Calu3 (cell line): ENCODE measurements around the gene MACF1. TPM values are rescaled to one million over a fixed set of nuclear protein-coding genes. Genes with fewer than 3 reads are reported as not detected.

Source experiments
- BruUV-seq: library from RNA; stranded (reverse); fragments of 400-500 nt; replicated peaks from 2 replicates; lab custom pipeline; 2021; lab: Mats Ljungman, UMichigan
- CTCF ChIA-PET: fragments of 300-600 bp; sonication (Branson Sonifier 250); formaldehyde crosslinking; loops from one replicate; lab custom pipeline; 2022; ENCODE audit warnings: antibody characterized with exemption; lab: Charles Lee
- DNase-seq: peaks from one replicate; pipeline ENCODE4 v3.0.0; 2022
- H3K27ac Mint-ChIP-seq: one replicate; pipeline ENCODE4 v1.8.0; 2022; ENCODE audit warnings: mixed read lengths; ENCODE audit not compliant: unreplicated experiment
- H3K27me3 Mint-ChIP-seq: one replicate; pipeline ENCODE4 v1.8.0; 2022; ENCODE audit warnings: mixed read lengths; ENCODE audit not compliant: unreplicated experiment
- H3K36me3 Mint-ChIP-seq: one replicate; pipeline ENCODE4 v1.8.0; 2022; ENCODE audit warnings: mild to moderate bottlenecking, moderate library complexity, mixed read lengths; ENCODE audit not compliant: insufficient read depth, unreplicated experiment
- H3K4me1 Mint-ChIP-seq: one replicate; pipeline ENCODE4 v1.8.0; 2022; ENCODE audit warnings: mild to moderate bottlenecking, low read depth, mixed read lengths; ENCODE audit not compliant: unreplicated experiment
- H3K4me3 Mint-ChIP-seq: one replicate; pipeline ENCODE4 v1.8.0; 2022; ENCODE audit warnings: mild to moderate bottlenecking, low read depth, moderate library complexity, mixed read lengths; ENCODE audit not compliant: unreplicated experiment
- H3K9me3 Mint-ChIP-seq: one replicate; pipeline ENCODE4 v1.8.0; 2022; ENCODE audit warnings: low read depth, mixed read lengths; ENCODE audit not compliant: unreplicated experiment
- intact Hi-C: fragments of 100-400 bp; cut with micrococcal nuclease; formaldehyde crosslinking; loops from one replicate; pipeline ENCODE4 v1.10.0; 2022; ENCODE audit not compliant: unreplicated experiment
- total RNA-seq: library from RNA; stranded (reverse); gene quantifications from 2 replicates; pipeline ENCODE4 v1.2.3, GENCODE V29; 2022
- TF ChIP-seq, protein P1 (sequence below): fragments of 200-600 bp; IDR thresholded peaks from one replicate; pipeline ENCODE4 v1.8.0; 2022; ENCODE audit warnings: antibody characterized with exemption; ENCODE audit not compliant: unreplicated experiment

MACF1 gene
- total RNA-seq, 1 experiment from 2014 or later, result 705 TPM

DNA sequence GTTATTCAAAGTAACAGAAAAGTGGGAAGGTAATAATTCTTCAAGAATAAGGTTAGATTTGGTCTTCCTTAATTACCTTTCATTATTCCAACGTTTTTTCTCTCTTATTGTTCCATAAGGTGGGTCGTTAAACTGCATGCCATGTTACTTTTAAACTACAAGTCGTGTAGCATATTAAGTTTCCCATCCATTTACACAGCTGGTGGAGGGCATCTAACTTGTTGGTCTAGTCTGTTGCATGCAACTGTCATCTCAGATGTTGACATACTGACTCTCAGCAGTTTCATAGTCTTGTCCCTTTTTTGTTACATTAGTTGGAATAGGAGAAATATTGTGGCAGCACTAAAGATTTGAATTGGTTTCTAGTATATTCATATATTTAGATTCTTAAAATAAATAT is 232.3 kb downstream of the MACF1 start:
- no peak for DNase-seq
- TF ChIP-seq, protein P1, sequence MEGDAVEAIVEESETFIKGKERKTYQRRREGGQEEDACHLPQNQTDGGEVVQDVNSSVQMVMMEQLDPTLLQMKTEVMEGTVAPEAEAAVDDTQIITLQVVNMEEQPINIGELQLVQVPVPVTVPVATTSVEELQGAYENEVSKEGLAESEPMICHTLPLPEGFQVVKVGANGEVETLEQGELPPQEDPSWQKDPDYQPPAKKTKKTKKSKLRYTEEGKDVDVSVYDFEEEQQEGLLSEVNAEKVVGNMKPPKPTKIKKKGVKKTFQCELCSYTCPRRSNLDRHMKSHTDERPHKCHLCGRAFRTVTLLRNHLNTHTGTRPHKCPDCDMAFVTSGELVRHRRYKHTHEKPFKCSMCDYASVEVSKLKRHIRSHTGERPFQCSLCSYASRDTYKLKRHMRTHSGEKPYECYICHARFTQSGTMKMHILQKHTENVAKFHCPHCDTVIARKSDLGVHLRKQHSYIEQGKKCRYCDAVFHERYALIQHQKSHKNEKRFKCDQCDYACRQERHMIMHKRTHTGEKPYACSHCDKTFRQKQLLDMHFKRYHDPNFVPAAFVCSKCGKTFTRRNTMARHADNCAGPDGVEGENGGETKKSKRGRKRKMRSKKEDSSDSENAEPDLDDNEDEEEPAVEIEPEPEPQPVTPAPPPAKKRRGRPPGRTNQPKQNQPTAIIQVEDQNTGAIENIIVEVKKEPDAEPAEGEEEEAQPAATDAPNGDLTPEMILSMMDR, result no peak
- Mint-ChIP-seq H3K9me3 (no peaks in the 10 kb centered on the region), H3K36me3 (peaks cover 96% of the 10 kb centered on the region), H3K4me3 (no peak overlapping the region), H3K27ac (peak overlapping the region; percentile 76), H3K27me3 (no peaks in the 10 kb centered on the region), H3K4me1 (peaks cover 33% of the 10 kb centered on the region)
- intact Hi-C loops, result no loop called here
- no TSS peak for BruUV-seq
- CTCF ChIA-PET, result interaction anchor here (0.7 kb wide), 1 partner anchor 58 kb away, joined by 3 read pairs; no protein-coding TSS in a partner anchor

DNA sequence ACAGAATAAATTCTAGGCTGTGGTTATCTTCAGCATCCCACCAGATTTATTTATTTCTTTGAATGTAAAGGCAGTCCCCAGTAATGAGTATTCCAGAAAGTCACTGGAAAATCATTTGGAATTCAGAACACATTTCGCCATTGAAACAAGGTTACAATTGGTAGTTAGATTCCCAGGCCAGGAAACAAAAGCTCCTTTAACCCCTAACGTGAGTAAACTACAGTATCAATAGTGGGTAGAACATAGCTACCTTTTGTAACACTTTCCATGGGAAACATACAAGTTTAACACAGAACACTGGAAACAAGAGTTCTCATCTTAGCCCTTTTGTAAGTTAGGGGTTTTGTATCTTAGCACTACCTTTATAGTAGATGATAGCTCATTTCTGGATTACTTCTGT is 233.5 kb downstream of the MACF1 start:
- no peak for DNase-seq
- TF ChIP-seq, protein P1, result no peak
- peak overlapping the region; percentile 67 for H3K27ac Mint-ChIP-seq
- intact Hi-C loops, result no loop called here
- no peaks in the 10 kb centered on the region for H3K27me3 Mint-ChIP-seq
- no TSS peak for BruUV-seq
- no peak overlapping the region for H3K4me3 Mint-ChIP-seq
- no peaks in the 10 kb centered on the region for H3K9me3 Mint-ChIP-seq
- H3K4me1 Mint-ChIP-seq, result peaks cover 35% of the 10 kb centered on the region
- peaks cover 96% of the 10 kb centered on the region for H3K36me3 Mint-ChIP-seq
- CTCF ChIA-PET, result interaction anchor here (1.1 kb wide), 1 partner anchor 27 kb away, joined by 3 read pairs; no protein-coding TSS in a partner anchor

DNA sequence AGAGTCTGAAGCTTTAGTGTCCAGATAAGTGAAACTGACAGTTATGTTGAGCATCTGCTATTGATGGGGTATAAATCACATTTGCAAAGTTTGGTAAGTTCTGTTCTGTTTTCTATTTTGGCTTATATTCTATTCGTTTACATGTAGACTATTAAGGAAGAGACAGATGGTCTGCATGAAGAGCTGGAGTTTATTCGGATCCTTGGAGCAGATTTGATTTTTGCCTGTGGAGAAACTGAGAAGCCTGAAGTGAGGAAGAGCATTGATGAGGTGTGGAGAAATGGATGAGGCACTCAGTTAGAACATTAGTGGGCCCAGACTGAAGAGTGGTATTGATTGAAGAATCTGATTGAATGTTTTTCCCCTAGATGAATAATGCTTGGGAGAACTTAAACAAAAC is 236.4 kb downstream of the MACF1 start:
- intact Hi-C loops, result no loop called here

DNA sequence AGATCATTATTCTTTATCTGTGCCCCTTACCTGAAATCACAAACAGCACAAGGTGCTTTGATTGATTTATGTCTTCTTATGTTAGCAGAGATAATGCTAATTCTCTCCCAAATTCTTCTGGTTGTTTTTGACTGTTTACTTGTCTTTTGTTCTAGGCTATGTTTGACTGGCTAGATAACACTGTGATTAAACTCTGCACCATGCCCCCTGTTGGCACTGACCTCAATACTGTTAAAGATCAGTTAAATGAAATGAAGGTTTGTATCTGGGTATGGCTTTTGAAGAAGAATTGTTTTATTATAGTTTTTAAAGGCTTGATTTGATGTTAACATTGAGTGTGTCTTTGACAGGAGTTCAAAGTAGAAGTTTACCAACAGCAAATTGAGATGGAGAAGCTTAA is 237.3 kb downstream of the MACF1 start:
- H3K4me1 Mint-ChIP-seq, result peaks cover 11% of the 10 kb centered on the region
- CTCF ChIA-PET, result no interaction called here
- TF ChIP-seq, protein P1, result no peak
- H3K36me3 Mint-ChIP-seq, result peaks cover 98% of the 10 kb centered on the region
- no peaks in the 10 kb centered on the region for H3K9me3 Mint-ChIP-seq
- no TSS peak for BruUV-seq
- intact Hi-C loops, result no loop called here
- no peak overlapping the region for H3K4me3 Mint-ChIP-seq
- H3K27ac Mint-ChIP-seq, result peak overlapping the region; percentile 41
- no peak for DNase-seq
- H3K27me3 Mint-ChIP-seq, result no peaks in the 10 kb centered on the region

More for the DNA sequence above, 236.4 kb downstream of the MACF1 start:
- H3K27ac Mint-ChIP-seq, result peak overlapping the region; percentile 19
- no TSS peak for BruUV-seq
- H3K36me3 Mint-ChIP-seq, result peaks cover 98% of the 10 kb centered on the region
- H3K27me3 Mint-ChIP-seq, result no peaks in the 10 kb centered on the region
- H3K4me3 Mint-ChIP-seq, result no peak overlapping the region
- DNase-seq, result no peak
- TF ChIP-seq, protein P1, result no peak
- H3K4me1 Mint-ChIP-seq, result peaks cover 20% of the 10 kb centered on the region
- no peaks in the 10 kb centered on the region for H3K9me3 Mint-ChIP-seq
- CTCF ChIA-PET, result no interaction called here
